Measurements from ENCODE around the gene DPYD.

The DPYD gene

GRCh38 chr1:97599447-97599846 lies 321.4 kb downstream of the DPYD start:
- H3K9me3 Mint-ChIP-seq = no peaks in the 10 kb centered on the region
- no peak for DNase-seq (ENCODE audit: low spot score in 2 of 2)
- no peaks in the 10 kb centered on the region for H3K36me3 Mint-ChIP-seq
- H3K4me1 Mint-ChIP-seq = no peaks in the 10 kb centered on the region
- H3K4me3 Mint-ChIP-seq = no peak overlapping the region
- H3K27ac Mint-ChIP-seq = no peak overlapping the region
- H3K27me3 Mint-ChIP-seq = no peaks in the 10 kb centered on the region
- ATAC-seq (ENCODE audit: low read depth) = no peak

- peaks cover 8% of the 10 kb centered on the region for H3K36me3 Mint-ChIP-seq
- H3K4me3 Mint-ChIP-seq = no peak overlapping the region
- no peaks in the 10 kb centered on the region for H3K4me1 Mint-ChIP-seq
- DNase-seq (ENCODE audit: low spot score in 2 of 2) (no peak), ATAC-seq (ENCODE audit: low read depth) (no peak)
- H3K27ac Mint-ChIP-seq = no peak overlapping the region
- peaks cover 2% of the 10 kb centered on the region for H3K9me3 Mint-ChIP-seq
- no peaks in the 10 kb centered on the region for H3K27me3 Mint-ChIP-seq
Measured at GRCh38 chr1:97593192-97593591, 327.6 kb downstream of the DPYD start.

- DNase-seq (ENCODE audit: low spot score in 2 of 2) (no peak), ATAC-seq (ENCODE audit: low read depth) (no peak)
- H3K27ac Mint-ChIP-seq = no peak overlapping the region
- peaks cover 2% of the 10 kb centered on the region for H3K9me3 Mint-ChIP-seq
- no peak overlapping the region for H3K4me3 Mint-ChIP-seq
- H3K4me1 Mint-ChIP-seq = no peaks in the 10 kb centered on the region
- peaks cover 8% of the 10 kb centered on the region for H3K36me3 Mint-ChIP-seq
- no peaks in the 10 kb centered on the region for H3K27me3 Mint-ChIP-seq
Measured at GRCh38 chr1:97588772-97589171, 332.1 kb downstream of the DPYD start.

- Mint-ChIP-seq H3K36me3 (no peaks in the 10 kb centered on the region), H3K27ac (no peak overlapping the region), H3K9me3 (no peaks in the 10 kb centered on the region), H3K4me1 (no peaks in the 10 kb centered on the region), H3K27me3 (no peaks in the 10 kb centered on the region), H3K4me3 (no peak overlapping the region)
- ATAC-seq (ENCODE audit: low read depth) (no peak), DNase-seq (ENCODE audit: low spot score in 2 of 2) (no peak)
Measured at GRCh38 chr1:97581614-97582051, 339.2 kb downstream of the DPYD start.

- H3K4me3 Mint-ChIP-seq = no peak overlapping the region
- H3K9me3 Mint-ChIP-seq = no peaks in the 10 kb centered on the region
- ATAC-seq (ENCODE audit: low read depth) (no peak), DNase-seq (ENCODE audit: low spot score in 2 of 2) (no peak)
- no peaks in the 10 kb centered on the region for H3K4me1 Mint-ChIP-seq
- no peaks in the 10 kb centered on the region for H3K36me3 Mint-ChIP-seq
- no peak overlapping the region for H3K27ac Mint-ChIP-seq
- no peaks in the 10 kb centered on the region for H3K27me3 Mint-ChIP-seq
Measured at GRCh38 chr1:97577613-97578012, 343.2 kb downstream of the DPYD start.

- no peaks in the 10 kb centered on the region for H3K9me3 Mint-ChIP-seq
- H3K4me1 Mint-ChIP-seq = no peaks in the 10 kb centered on the region
- H3K4me3 Mint-ChIP-seq = no peak overlapping the region
- DNase-seq (ENCODE audit: low spot score in 2 of 2) (no peak), ATAC-seq (ENCODE audit: low read depth) (no peak)
- H3K27ac Mint-ChIP-seq = no peak overlapping the region
- H3K36me3 Mint-ChIP-seq = peaks cover 4% of the 10 kb centered on the region
- H3K27me3 Mint-ChIP-seq = no peaks in the 10 kb centered on the region
Measured at GRCh38 chr1:97573553-97573952, 347.3 kb downstream of the DPYD start.

GRCh38 chr1:97572561-97572960 lies 348.3 kb downstream of the DPYD start:
- no peak for ATAC-seq (ENCODE audit: low read depth)
- H3K9me3 Mint-ChIP-seq = no peaks in the 10 kb centered on the region
- no peaks in the 10 kb centered on the region for H3K4me1 Mint-ChIP-seq
- H3K27ac Mint-ChIP-seq = no peak overlapping the region
- no peak for DNase-seq (ENCODE audit: low spot score in 2 of 2)
- no peaks in the 10 kb centered on the region for H3K27me3 Mint-ChIP-seq
- peaks cover 4% of the 10 kb centered on the region for H3K36me3 Mint-ChIP-seq
- H3K4me3 Mint-ChIP-seq = no peak overlapping the region

- no peak overlapping the region for H3K27ac Mint-ChIP-seq
- peaks cover 4% of the 10 kb centered on the region for H3K36me3 Mint-ChIP-seq
- no peaks in the 10 kb centered on the region for H3K4me1 Mint-ChIP-seq
- H3K4me3 Mint-ChIP-seq = no peak overlapping the region
- DNase-seq (ENCODE audit: low spot score in 2 of 2) (no peak), ATAC-seq (ENCODE audit: low read depth) (no peak)
- H3K27me3 Mint-ChIP-seq = no peaks in the 10 kb centered on the region
- H3K9me3 Mint-ChIP-seq = no peaks in the 10 kb centered on the region
Measured at GRCh38 chr1:97571760-97572159, 349.1 kb downstream of the DPYD start.

- no peaks in the 10 kb centered on the region for H3K4me1 Mint-ChIP-seq
- no peak for ATAC-seq (ENCODE audit: low read depth)
- peaks cover 4% of the 10 kb centered on the region for H3K36me3 Mint-ChIP-seq
- no peak overlapping the region for H3K4me3 Mint-ChIP-seq
- H3K27ac Mint-ChIP-seq = no peak overlapping the region
- DNase-seq (ENCODE audit: low spot score in 2 of 2) = no peak
- H3K27me3 Mint-ChIP-seq = no peaks in the 10 kb centered on the region
- no peaks in the 10 kb centered on the region for H3K9me3 Mint-ChIP-seq
Measured at GRCh38 chr1:97570691-97571090, 350.1 kb downstream of the DPYD start.

- Mint-ChIP-seq H3K27me3 (no peaks in the 10 kb centered on the region), H3K9me3 (no peaks in the 10 kb centered on the region), H3K4me1 (no peaks in the 10 kb centered on the region), H3K36me3 (peaks cover 4% of the 10 kb centered on the region), H3K27ac (no peak overlapping the region), H3K4me3 (no peak overlapping the region)
- ATAC-seq (ENCODE audit: low read depth) = no peak
- DNase-seq (ENCODE audit: low spot score in 2 of 2) = no peak
Measured at GRCh38 chr1:97567000-97567749, 353.7 kb downstream of the DPYD start.

- Mint-ChIP-seq H3K4me1 (no peaks in the 10 kb centered on the region), H3K4me3 (no peak overlapping the region), H3K36me3 (peaks cover 2% of the 10 kb centered on the region), H3K9me3 (no peaks in the 10 kb centered on the region), H3K27me3 (no peaks in the 10 kb centered on the region), H3K27ac (no peak overlapping the region)
- ATAC-seq (ENCODE audit: low read depth) (no peak), DNase-seq (ENCODE audit: low spot score in 2 of 2) (no peak)
Measured at GRCh38 chr1:97565886-97566285, 354.9 kb downstream of the DPYD start.

GRCh38 chr1:97563926-97564325 lies 356.9 kb downstream of the DPYD start:
- no peaks in the 10 kb centered on the region for H3K27me3 Mint-ChIP-seq
- no peak for DNase-seq (ENCODE audit: low spot score in 2 of 2)
- no peak for ATAC-seq (ENCODE audit: low read depth)
- H3K9me3 Mint-ChIP-seq = no peaks in the 10 kb centered on the region
- no peak overlapping the region for H3K4me3 Mint-ChIP-seq
- no peaks in the 10 kb centered on the region for H3K36me3 Mint-ChIP-seq
- H3K27ac Mint-ChIP-seq = no peak overlapping the region
- no peaks in the 10 kb centered on the region for H3K4me1 Mint-ChIP-seq

- Mint-ChIP-seq H3K27ac (no peak overlapping the region), H3K27me3 (no peaks in the 10 kb centered on the region), H3K4me3 (no peak overlapping the region), H3K9me3 (no peaks in the 10 kb centered on the region), H3K36me3 (no peaks in the 10 kb centered on the region), H3K4me1 (no peaks in the 10 kb centered on the region)
- ATAC-seq (ENCODE audit: low read depth) (no peak), DNase-seq (ENCODE audit: low spot score in 2 of 2) (no peak)
Measured at GRCh38 chr1:97562081-97562480, 358.8 kb downstream of the DPYD start.

GRCh38 chr1:97560714-97561113 lies 360.1 kb downstream of the DPYD start:
- no peak overlapping the region for H3K27ac Mint-ChIP-seq

GRCh38 chr1:97553971-97554370 lies 366.9 kb downstream of the DPYD start:
- H3K36me3 Mint-ChIP-seq = no peaks in the 10 kb centered on the region
- ATAC-seq (ENCODE audit: low read depth) (no peak), DNase-seq (ENCODE audit: low spot score in 2 of 2) (no peak)
- H3K4me3 Mint-ChIP-seq = no peak overlapping the region
- H3K27me3 Mint-ChIP-seq = no peaks in the 10 kb centered on the region
- no peaks in the 10 kb centered on the region for H3K9me3 Mint-ChIP-seq
- no peak overlapping the region for H3K27ac Mint-ChIP-seq
- H3K4me1 Mint-ChIP-seq = no peaks in the 10 kb centered on the region

More at GRCh38 chr1:97560714-97561113, 360.1 kb downstream of the DPYD start:
- Mint-ChIP-seq H3K4me1 (no peaks in the 10 kb centered on the region), H3K4me3 (no peak overlapping the region), H3K9me3 (no peaks in the 10 kb centered on the region), H3K36me3 (no peaks in the 10 kb centered on the region), H3K27me3 (no peaks in the 10 kb centered on the region)
- ATAC-seq (ENCODE audit: low read depth) (no peak), DNase-seq (ENCODE audit: low spot score in 2 of 2) (no peak)
